ENCODE results near the gene SFRP2. TPM values are rescaled to one million over a fixed set of nuclear protein-coding genes. Genes with fewer than 3 reads are reported as not detected.

Gene SFRP2
- total and polyA plus RNA-seq, 12 donors: 0.57 to 23.2 (median 2.5) TPM

DNA sequence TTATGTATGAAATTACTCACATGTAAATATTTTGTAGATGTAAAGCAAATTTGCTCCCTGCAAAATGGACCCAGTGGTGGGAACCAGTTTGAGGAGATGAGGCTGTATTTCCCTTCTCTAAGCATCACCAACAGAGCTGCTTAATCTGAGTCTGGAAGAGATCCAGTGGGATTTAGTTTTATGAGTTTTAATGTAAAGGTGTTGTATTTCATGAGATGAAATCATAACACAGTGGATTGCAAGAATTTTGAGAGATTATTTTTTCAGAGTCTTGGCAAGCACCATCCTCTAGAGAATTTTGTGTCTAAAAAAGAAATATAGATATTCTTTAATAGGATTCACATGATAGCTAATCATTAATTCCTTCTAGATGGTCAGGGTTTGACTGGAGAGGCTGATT, 35.6 kb upstream of the SFRP2 start:
- Histone ChIP-seq H3K36me3 (replicated peaks in 1 of 2) (no peaks in the 10 kb centered on the region), H3K4me1 (replicated peaks in 1 of 2) (no peaks in the 10 kb centered on the region), H3K9me3 (replicated peaks in 1 of 3) (no peaks in the 10 kb centered on the region), H3K27ac (no peak overlapping the region), H3K27me3 (no peaks in the 10 kb centered on the region), H3K4me3 (no peak overlapping the region)
- DNase-seq: no peak
- intact Hi-C loops (cut with DNase I): no loop called here
- TF ChIP-seq, protein P1, sequence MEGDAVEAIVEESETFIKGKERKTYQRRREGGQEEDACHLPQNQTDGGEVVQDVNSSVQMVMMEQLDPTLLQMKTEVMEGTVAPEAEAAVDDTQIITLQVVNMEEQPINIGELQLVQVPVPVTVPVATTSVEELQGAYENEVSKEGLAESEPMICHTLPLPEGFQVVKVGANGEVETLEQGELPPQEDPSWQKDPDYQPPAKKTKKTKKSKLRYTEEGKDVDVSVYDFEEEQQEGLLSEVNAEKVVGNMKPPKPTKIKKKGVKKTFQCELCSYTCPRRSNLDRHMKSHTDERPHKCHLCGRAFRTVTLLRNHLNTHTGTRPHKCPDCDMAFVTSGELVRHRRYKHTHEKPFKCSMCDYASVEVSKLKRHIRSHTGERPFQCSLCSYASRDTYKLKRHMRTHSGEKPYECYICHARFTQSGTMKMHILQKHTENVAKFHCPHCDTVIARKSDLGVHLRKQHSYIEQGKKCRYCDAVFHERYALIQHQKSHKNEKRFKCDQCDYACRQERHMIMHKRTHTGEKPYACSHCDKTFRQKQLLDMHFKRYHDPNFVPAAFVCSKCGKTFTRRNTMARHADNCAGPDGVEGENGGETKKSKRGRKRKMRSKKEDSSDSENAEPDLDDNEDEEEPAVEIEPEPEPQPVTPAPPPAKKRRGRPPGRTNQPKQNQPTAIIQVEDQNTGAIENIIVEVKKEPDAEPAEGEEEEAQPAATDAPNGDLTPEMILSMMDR (IDR thresholded peaks at IDR 0.05): no peak
- no peak for TF ChIP-seq POLR2A (IDR thresholded peaks at IDR 0.05)

DNA sequence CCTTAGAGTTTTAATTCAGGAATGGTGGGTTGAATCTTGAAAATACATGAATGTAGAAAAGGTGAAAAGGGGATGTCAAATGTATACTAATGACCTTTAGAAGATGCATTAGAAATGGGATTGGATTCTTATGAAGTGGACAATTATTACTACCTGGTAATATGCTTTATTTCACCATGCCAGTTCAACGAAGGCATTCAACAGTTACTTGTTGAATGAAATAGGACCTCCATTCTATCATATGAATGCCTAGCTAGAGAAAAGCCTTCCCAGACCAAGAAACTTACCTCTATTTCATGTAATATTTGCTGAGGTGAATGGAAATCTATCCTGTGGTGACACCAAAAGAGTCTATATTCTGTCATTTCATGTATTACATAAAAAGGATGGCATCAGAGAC, 34.6 kb upstream of the SFRP2 start:
- H3K36me3 ChIP-seq (replicated peaks in 1 of 2): no peaks in the 10 kb centered on the region
- 71 to 85% (median 74%) methylated on average over 1 of the region's 1 CpG for WGBS, 4 donors

DNA sequence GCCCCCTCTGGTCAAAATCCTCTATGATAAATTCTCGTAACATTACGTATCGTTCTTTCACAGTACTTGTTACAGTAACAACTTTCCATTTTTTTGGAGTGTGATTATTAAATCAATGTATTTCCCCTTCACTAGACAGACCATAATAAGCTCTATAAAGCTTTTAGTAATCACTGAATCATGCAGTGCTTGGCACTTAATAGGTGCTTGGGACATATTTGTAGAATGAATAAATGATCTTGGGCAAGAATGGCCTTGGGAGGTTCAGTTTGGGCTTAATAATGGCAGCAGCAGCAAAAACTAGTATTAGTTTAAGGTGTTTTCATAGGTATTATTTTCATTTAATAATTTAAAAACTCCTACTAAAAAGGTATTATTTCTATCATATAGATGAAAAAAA, 33.4 kb upstream of the SFRP2 start:
- intact Hi-C loops (cut with DNase I): no loop called here
- Histone ChIP-seq H3K36me3 (replicated peaks in 1 of 2) (no peaks in the 10 kb centered on the region), H3K4me3 (no peak overlapping the region), H3K9me3 (replicated peaks in 1 of 3) (no peaks in the 10 kb centered on the region), H3K27ac (no peak overlapping the region), H3K27me3 (no peaks in the 10 kb centered on the region), H3K4me1 (replicated peaks in 1 of 2) (no peaks in the 10 kb centered on the region)
- no peak for TF ChIP-seq POLR2A (IDR thresholded peaks at IDR 0.05)
- TF ChIP-seq, protein P1 (IDR thresholded peaks at IDR 0.05): no peak
- WGBS, 4 donors: 57 to 63% (median 59%) methylated on average over 3 of the region's 3 CpGs
- DNase-seq: no peak

More for the DNA sequence above, 34.6 kb upstream of the SFRP2 start:
- Histone ChIP-seq H3K9me3 (replicated peaks in 1 of 3) (no peaks in the 10 kb centered on the region), H3K4me1 (replicated peaks in 1 of 2) (no peaks in the 10 kb centered on the region), H3K27me3 (no peaks in the 10 kb centered on the region), H3K27ac (no peak overlapping the region), H3K4me3 (no peak overlapping the region)
- intact Hi-C loops (cut with DNase I): no loop called here
- DNase-seq: no peak
- TF ChIP-seq, protein P1 (IDR thresholded peaks at IDR 0.05): no peak
- TF ChIP-seq POLR2A (IDR thresholded peaks at IDR 0.05): no peak

DNA sequence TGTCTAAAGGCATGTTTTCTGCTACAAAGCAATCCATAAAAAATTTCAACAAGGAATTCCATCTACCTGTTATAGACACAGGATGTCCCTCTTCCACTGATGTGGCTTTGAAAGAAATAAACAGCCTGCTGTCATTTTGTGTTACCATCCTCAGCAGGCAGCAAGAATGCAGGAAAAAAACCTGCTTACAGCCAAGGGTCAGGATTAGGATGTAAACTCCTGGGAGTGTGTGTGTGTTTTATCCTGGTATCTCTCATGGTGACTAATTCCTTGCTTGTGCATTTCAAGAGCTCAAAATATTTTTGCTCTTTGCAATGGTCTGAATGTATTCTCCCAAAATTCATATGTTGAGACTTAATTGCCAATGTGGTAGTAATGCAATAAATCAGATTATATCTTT, 28.6 kb upstream of the SFRP2 start:
- Histone ChIP-seq H3K9me3 (replicated peaks in 1 of 3) (no peaks in the 10 kb centered on the region), H3K27me3 (no peaks in the 10 kb centered on the region), H3K36me3 (replicated peaks in 1 of 2) (no peaks in the 10 kb centered on the region), H3K27ac (no peak overlapping the region), H3K4me3 (no peak overlapping the region), H3K4me1 (replicated peaks in 1 of 2) (no peaks in the 10 kb centered on the region)
- TF ChIP-seq, protein P1 (IDR thresholded peaks at IDR 0.05): no peak
- no peak for TF ChIP-seq POLR2A (IDR thresholded peaks at IDR 0.05)
- DNase-seq: no peak
- intact Hi-C loops (cut with DNase I): no loop called here

Measured in adrenal gland (tissue), 12 donors.